ENCODE data around the gene GFER. TPM values are rescaled to one million over a fixed set of nuclear protein-coding genes. Genes with fewer than 3 reads are reported as not detected.

GFER gene
- total and polyA plus RNA-seq, 4 donors, result 7.4 to 63.5 (median 25.6) TPM

DNA sequence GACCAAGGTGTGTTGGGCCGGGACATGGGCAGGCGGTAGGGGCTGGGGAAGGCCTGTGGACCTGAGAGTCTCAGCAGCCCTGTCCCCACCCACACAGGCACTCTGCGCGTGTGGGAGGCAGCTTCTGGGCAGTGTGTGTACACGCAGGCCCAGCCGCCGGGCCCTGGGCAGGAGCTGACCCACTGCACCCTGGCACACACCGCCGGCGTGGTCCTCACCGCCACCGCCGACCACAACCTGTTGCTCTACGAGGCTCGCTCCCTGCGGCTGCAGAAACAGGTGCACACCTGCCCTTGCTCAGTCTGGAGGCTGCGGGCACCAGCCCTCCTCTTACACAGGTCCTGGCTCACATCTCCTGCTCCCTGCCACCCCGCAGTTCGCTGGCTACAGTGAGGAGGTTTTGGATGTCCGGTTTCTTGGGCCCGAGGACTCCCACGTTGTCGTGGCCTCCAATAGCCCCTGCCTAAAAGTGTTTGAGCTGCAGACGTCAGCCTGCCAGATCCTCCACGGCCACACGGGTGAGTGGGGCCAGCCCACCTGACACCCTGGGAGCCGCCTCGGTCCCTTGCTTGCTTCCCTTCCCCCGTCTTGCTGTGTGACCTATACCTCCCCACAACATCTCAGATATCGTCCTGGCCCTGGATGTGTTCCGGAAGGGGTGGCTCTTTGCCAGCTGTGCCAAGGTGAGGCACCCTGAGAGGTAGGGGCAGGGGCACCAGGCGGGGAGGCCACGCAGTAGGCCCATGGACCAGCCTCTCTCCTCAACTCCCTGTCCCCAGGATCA is 8.4 kb upstream of the GFER start:
- WGBS, 2 donors, result 94 to 96% methylated on average over 33 of the region's 33 CpGs
- DNase-seq, result no peak
- no peak for TF ChIP-seq CTCF (IDR thresholded peaks at IDR 0.05; ENCODE audit: control extremely low read depth, extremely low read depth)
- Histone ChIP-seq H3K9me3 (ENCODE audit: control insufficient read depth in 4 of 4, insufficient read depth in 3 of 4, low read length in 3 of 4) (peaks cover 0 to 24% (median 0%) of the 10 kb centered on the region in 4 donors), H3K36me3 (ENCODE audit: control insufficient read depth in 4 of 4, insufficient read depth in 4 of 4, low read length in 4 of 4) (peaks cover 0 to 47% (median 20%) of the 10 kb centered on the region in 4 donors), H3K9ac (ENCODE audit: insufficient read depth in 1 of 2, low read length in 2 of 2) (no peak overlapping the region), H3K27ac (ENCODE audit: low read depth in 1 of 2, low read length in 1 of 2) (no peak overlapping the region), H3K4me1 (ENCODE audit: control insufficient read depth in 5 of 5, insufficient read depth in 5 of 5, low read length in 5 of 5) (peaks cover 0 to 14% (median 7%) of the 10 kb centered on the region in 5 donors), H3K27me3 (ENCODE audit: control insufficient read depth in 3 of 3, insufficient read depth in 3 of 3, low read length in 2 of 3) (peaks cover 0 to 21% (median 7%) of the 10 kb centered on the region in 3 donors), H3K4me3 (no peak overlapping the region)
- ATAC-seq (ENCODE audit: insufficient read depth, low FRiP score), result no peak

GRCh38 chr16:1976216-1976520 is 7.8 kb upstream of the GFER start:
- H3K9ac ChIP-seq (ENCODE audit: insufficient read depth in 1 of 2, low read length in 2 of 2), result no peak overlapping the region
- peaks cover 0 to 47% (median 20%) of the 10 kb centered on the region in 4 donors for H3K36me3 ChIP-seq (ENCODE audit: control insufficient read depth in 4 of 4, insufficient read depth in 4 of 4, low read length in 4 of 4)
- ATAC-seq (ENCODE audit: insufficient read depth, low FRiP score) (no peak), DNase-seq (no peak)
- H3K27ac ChIP-seq (ENCODE audit: low read depth in 1 of 2, low read length in 1 of 2), result no peak overlapping the region
- 94% methylated on average over 7 to 8 of the region's 8 CpGs for WGBS, 2 donors
- no peak for TF ChIP-seq CTCF (IDR thresholded peaks at IDR 0.05; ENCODE audit: control extremely low read depth, extremely low read depth)
- peaks cover 0 to 11% (median 7%) of the 10 kb centered on the region in 5 donors for H3K4me1 ChIP-seq (ENCODE audit: control insufficient read depth in 5 of 5, insufficient read depth in 5 of 5, low read length in 5 of 5)
- H3K4me3 ChIP-seq, result no peak overlapping the region
- H3K9me3 ChIP-seq (ENCODE audit: control insufficient read depth in 4 of 4, insufficient read depth in 3 of 4, low read length in 3 of 4), result peaks cover 0 to 24% (median 0%) of the 10 kb centered on the region in 4 donors
- peaks cover 0 to 27% (median 12%) of the 10 kb centered on the region in 3 donors for H3K27me3 ChIP-seq (ENCODE audit: control insufficient read depth in 3 of 3, insufficient read depth in 3 of 3, low read length in 2 of 3)

- ATAC-seq (ENCODE audit: insufficient read depth, low FRiP score), result no peak
- WGBS, 2 donors, result 94 to 96% methylated on average over 33 of the region's 33 CpGs
- H3K9ac ChIP-seq (ENCODE audit: insufficient read depth in 1 of 2, low read length in 2 of 2), result no peak overlapping the region
- peaks cover 0 to 24% (median 0%) of the 10 kb centered on the region in 4 donors for H3K9me3 ChIP-seq (ENCODE audit: control insufficient read depth in 4 of 4, insufficient read depth in 3 of 4, low read length in 3 of 4)
- no peak for DNase-seq
- no peak overlapping the region for H3K27ac ChIP-seq (ENCODE audit: low read depth in 1 of 2, low read length in 1 of 2)
- H3K36me3 ChIP-seq (ENCODE audit: control insufficient read depth in 4 of 4, insufficient read depth in 4 of 4, low read length in 4 of 4), result peaks cover 0 to 47% (median 20%) of the 10 kb centered on the region in 4 donors
- H3K27me3 ChIP-seq (ENCODE audit: control insufficient read depth in 3 of 3, insufficient read depth in 3 of 3, low read length in 2 of 3), result peaks cover 0 to 37% (median 23%) of the 10 kb centered on the region in 3 donors
- TF ChIP-seq CTCF (IDR thresholded peaks at IDR 0.05; ENCODE audit: control extremely low read depth, extremely low read depth), result no peak
- peaks cover 0 to 11% (median 7%) of the 10 kb centered on the region in 5 donors for H3K4me1 ChIP-seq (ENCODE audit: control insufficient read depth in 5 of 5, insufficient read depth in 5 of 5, low read length in 5 of 5)
- no peak overlapping the region for H3K4me3 ChIP-seq
These were observed 6.8 kb upstream of the GFER start for GRCh38 chr16:1976951-1977874.
